ENCODE measurements around the gene ALK.

DNA sequence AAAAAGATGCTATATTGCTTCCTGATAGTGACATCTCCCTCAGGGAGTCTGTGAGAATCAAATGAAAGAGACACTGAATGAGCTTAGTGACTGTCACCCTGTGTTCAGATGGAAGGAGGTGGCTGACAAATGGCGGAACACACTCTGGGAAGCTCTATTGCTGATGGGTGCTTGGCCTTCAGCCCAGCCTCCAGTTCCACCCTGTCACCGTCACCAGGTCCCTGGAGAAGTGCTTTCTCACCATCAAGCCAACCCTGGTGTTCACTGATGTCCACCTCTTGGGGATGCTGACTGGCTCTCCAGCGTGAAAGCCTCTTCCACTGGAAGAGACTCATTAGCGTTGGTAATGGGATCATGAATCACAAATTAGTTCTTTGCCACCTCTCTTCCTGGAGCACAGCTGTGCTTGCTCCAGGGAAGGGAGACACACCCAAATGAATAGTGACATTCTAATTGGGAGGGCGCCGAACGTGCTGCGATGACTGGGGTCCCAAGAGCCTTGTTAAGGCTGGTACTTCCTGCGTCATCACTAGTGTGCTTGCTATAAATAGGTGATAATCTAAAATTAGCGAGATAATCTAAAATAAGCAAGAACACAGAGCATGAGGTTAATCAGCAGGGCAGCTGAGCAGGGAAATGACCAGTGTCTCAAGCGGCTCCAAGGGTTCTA, 652.2 kb downstream of the ALK start:
- TF ChIP-seq, protein P1, sequence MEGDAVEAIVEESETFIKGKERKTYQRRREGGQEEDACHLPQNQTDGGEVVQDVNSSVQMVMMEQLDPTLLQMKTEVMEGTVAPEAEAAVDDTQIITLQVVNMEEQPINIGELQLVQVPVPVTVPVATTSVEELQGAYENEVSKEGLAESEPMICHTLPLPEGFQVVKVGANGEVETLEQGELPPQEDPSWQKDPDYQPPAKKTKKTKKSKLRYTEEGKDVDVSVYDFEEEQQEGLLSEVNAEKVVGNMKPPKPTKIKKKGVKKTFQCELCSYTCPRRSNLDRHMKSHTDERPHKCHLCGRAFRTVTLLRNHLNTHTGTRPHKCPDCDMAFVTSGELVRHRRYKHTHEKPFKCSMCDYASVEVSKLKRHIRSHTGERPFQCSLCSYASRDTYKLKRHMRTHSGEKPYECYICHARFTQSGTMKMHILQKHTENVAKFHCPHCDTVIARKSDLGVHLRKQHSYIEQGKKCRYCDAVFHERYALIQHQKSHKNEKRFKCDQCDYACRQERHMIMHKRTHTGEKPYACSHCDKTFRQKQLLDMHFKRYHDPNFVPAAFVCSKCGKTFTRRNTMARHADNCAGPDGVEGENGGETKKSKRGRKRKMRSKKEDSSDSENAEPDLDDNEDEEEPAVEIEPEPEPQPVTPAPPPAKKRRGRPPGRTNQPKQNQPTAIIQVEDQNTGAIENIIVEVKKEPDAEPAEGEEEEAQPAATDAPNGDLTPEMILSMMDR (IDR thresholded peaks at IDR 0.05; ENCODE audit: low read depth, low read length) = no peak
- no peak for TF ChIP-seq EZH2phosphoT487 (IDR thresholded peaks at IDR 0.05; ENCODE audit: low read depth)
